ENCODE measurements around the gene FSTL3. TPM values are rescaled to one million over a fixed set of nuclear protein-coding genes. Genes with fewer than 3 reads are reported as not detected.
A peak's percentile ranks its signal among the peaks of the same experiment; 100 is the strongest.

The FSTL3 gene
- total RNA-seq, 1 experiment from 2014 or later = 40.9 TPM

DNA sequence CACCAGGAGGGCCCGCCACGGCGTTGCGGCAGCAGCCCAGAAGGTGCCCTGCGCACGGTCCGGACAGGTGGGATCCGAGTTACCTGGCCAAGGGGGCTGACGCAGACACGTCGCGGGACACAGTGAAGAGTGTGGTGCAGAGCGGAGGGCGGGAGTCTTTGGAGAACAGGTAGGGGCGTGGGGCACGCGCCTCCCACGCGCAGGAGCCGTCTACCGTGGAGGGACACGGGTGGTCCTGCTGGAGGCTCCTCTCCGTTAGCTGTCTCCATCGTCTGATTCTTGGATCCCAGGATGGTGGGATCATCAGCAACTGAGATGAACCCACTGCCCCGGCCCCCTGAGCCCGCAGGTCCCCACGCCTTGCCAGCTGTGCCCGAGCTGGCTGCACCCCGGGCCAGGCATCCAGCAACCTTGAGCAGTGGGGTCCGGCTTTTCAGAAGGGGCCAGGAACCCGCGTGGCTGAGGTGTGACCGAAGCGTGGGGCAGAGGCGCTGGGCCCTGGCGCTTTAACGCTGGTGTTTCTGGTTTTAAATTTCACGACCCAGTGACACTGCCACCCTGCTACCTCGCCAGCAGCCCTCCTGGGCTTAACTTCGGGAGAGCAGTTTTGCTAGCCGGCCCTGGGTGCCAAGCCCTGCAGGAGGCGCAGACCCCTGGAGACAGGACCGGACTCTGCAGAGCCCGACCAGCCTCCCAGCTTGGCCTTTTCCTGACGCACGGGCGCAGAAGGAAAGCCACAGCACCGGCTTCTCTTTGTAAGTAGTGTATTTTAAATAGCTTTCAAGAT lies 29.2 kb upstream of the FSTL3 start:
- Histone ChIP-seq H3K36me3 (ENCODE audit: low read depth) (no peaks in the 10 kb centered on the region), H3F3A (ENCODE audit: insufficient read depth, low read depth) (peaks cover 6% of the 10 kb centered on the region; the same call in 1 of the 2 replicates), H3K9me3 (ENCODE audit: insufficient read depth, low read depth) (no peaks in the 10 kb centered on the region), H3K27ac (no peak overlapping the region), H3K9me2 (ENCODE audit: insufficient read depth) (no peaks in the 10 kb centered on the region), H3K4me2 (no peak overlapping the region), H3K4me1 (replicated peaks; ENCODE audit: insufficient read depth) (no peaks in the 10 kb centered on the region), H4K20me1 (ENCODE audit: insufficient read depth) (peaks cover 11% of the 10 kb centered on the region; the same call in 1 of the 2 replicates), H3K79me2 (ENCODE audit: low read depth) (no peaks in the 10 kb centered on the region), H3K27me3 (ENCODE audit: insufficient read depth, low read depth) (no peaks in the 10 kb centered on the region), H2AFZ (no peak overlapping the region), H3K4me3 (no peak overlapping the region)
- no peak for DNase-seq
- intact Hi-C loops (cut with micrococcal nuclease; ENCODE audit: unreplicated experiment) = no loop called here
- POLR2A ChIA-PET (ENCODE audit: unreplicated experiment) = no interaction called here
- CTCF ChIA-PET = no interaction called here
- TF ChIP-seq, protein P1, sequence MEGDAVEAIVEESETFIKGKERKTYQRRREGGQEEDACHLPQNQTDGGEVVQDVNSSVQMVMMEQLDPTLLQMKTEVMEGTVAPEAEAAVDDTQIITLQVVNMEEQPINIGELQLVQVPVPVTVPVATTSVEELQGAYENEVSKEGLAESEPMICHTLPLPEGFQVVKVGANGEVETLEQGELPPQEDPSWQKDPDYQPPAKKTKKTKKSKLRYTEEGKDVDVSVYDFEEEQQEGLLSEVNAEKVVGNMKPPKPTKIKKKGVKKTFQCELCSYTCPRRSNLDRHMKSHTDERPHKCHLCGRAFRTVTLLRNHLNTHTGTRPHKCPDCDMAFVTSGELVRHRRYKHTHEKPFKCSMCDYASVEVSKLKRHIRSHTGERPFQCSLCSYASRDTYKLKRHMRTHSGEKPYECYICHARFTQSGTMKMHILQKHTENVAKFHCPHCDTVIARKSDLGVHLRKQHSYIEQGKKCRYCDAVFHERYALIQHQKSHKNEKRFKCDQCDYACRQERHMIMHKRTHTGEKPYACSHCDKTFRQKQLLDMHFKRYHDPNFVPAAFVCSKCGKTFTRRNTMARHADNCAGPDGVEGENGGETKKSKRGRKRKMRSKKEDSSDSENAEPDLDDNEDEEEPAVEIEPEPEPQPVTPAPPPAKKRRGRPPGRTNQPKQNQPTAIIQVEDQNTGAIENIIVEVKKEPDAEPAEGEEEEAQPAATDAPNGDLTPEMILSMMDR (conservative IDR thresholded peaks at IDR 0.05) = no peak
- TF ChIP-seq EZH2 (IDR thresholded peaks at IDR 0.05; ENCODE audit: low read depth) = no peak
- BruUV-seq (replicated peaks) = no TSS peak

DNA sequence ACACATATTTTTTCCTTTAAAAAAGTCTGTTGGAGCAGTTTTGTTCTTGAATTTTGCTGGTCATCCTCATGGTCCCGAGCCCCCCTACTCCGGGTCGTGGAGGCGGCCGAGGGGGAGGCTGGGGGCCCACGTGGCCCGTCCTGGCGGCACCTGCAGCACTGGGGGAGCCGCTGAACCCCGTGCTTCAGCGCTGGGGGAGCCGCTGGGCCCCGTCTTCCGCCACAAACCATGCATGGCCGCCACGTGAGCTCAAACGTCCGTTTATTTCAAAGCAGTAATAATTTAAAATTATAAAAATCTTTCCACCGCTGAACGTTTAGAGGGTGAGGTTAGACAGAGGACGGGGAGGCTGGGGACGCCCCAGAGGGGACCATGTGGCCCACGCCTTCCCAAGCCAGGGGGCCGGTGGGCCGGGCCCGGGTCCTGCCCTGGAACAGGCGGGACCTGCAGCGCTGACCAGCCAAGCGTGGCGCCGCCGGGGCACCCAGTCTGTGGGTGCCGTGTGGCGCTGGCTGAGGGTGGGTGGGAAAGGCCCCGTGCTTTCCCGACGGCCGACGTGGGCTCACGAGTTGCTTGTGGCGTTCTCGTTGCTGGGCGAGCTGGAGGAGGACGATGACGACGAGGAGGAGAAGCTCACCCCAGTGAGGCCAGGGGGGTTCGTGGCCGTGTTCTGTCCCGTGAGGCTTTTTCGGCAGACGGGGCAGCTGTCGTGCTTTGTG lies 28.5 kb upstream of the FSTL3 start:
- Histone ChIP-seq H3K4me3 (no peak overlapping the region), H2AFZ (no peak overlapping the region), H3K27me3 (ENCODE audit: insufficient read depth, low read depth) (no peaks in the 10 kb centered on the region), H3K4me1 (replicated peaks; ENCODE audit: insufficient read depth) (no peaks in the 10 kb centered on the region), H3K27ac (no peak overlapping the region), H4K20me1 (ENCODE audit: insufficient read depth) (peaks cover 19% of the 10 kb centered on the region), H3F3A (ENCODE audit: insufficient read depth, low read depth) (peaks cover 6% of the 10 kb centered on the region; the same call in 1 of the 2 replicates), H3K36me3 (ENCODE audit: low read depth) (no peaks in the 10 kb centered on the region), H3K9me3 (ENCODE audit: insufficient read depth, low read depth) (no peaks in the 10 kb centered on the region), H3K79me2 (ENCODE audit: low read depth) (peaks cover 6% of the 10 kb centered on the region), H3K9me2 (ENCODE audit: insufficient read depth) (no peaks in the 10 kb centered on the region), H3K4me2 (no peak overlapping the region)
- DNase-seq = no peak
- TF ChIP-seq, protein P1 (conservative IDR thresholded peaks at IDR 0.05) = no peak
- no peak for TF ChIP-seq EZH2 (IDR thresholded peaks at IDR 0.05; ENCODE audit: low read depth)
- intact Hi-C loops (cut with micrococcal nuclease; ENCODE audit: unreplicated experiment) = no loop called here
- POLR2A ChIA-PET (ENCODE audit: unreplicated experiment) = no interaction called here
- BruUV-seq (replicated peaks) = TSS peak; percentile 47
- CTCF ChIA-PET = no interaction called here

DNA sequence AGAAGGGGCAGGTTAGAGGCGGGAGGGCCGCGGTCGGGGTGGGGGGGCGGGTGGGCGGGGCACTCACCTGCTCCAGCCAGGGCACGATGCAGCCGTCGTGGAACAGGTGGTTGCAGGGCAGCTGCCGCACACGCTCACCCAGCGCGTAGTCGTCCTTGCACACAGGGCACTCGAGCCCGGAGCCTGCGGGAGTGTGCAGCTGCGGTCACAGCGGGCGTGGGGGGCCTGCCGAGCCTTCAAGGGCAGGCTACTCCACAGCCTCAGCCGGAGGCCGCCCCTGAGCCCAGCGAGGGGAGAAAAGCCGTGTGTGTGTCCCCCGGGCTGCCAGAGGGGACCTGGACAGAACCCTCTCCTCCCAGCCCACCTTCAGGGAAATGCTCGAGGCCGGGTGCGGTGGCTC lies 27.9 kb upstream of the FSTL3 start:
- ChIA-PET POLR2A (ENCODE audit: unreplicated experiment) (no interaction called here), CTCF (no interaction called here)
- peaks cover 6% of the 10 kb centered on the region; the same call in 1 of the 2 replicates for H3F3A ChIP-seq (ENCODE audit: insufficient read depth, low read depth)
- H3K27me3 ChIP-seq (ENCODE audit: insufficient read depth, low read depth) = no peaks in the 10 kb centered on the region
- no TSS peak for BruUV-seq (replicated peaks)
- no peak overlapping the region for H3K4me2 ChIP-seq
- no peaks in the 10 kb centered on the region for H3K9me2 ChIP-seq (ENCODE audit: insufficient read depth)
- intact Hi-C loops (cut with micrococcal nuclease; ENCODE audit: unreplicated experiment) = no loop called here
- H3K9me3 ChIP-seq (ENCODE audit: insufficient read depth, low read depth) = no peaks in the 10 kb centered on the region
- H2AFZ ChIP-seq = no peak overlapping the region
- no peak overlapping the region for H3K27ac ChIP-seq
- no peak overlapping the region for H3K4me3 ChIP-seq
- peaks cover 12% of the 10 kb centered on the region for H3K79me2 ChIP-seq (ENCODE audit: low read depth)
- H4K20me1 ChIP-seq (ENCODE audit: insufficient read depth) = peaks cover 25% of the 10 kb centered on the region
- no peaks in the 10 kb centered on the region for H3K36me3 ChIP-seq (ENCODE audit: low read depth)
- no peaks in the 10 kb centered on the region for H3K4me1 ChIP-seq (replicated peaks; ENCODE audit: insufficient read depth)
- TF ChIP-seq EZH2 (IDR thresholded peaks at IDR 0.05; ENCODE audit: low read depth) = no peak
- TF ChIP-seq, protein P1 (conservative IDR thresholded peaks at IDR 0.05) = no peak
- no peak for DNase-seq

All from PC-9 (cell line).